ENCODE data around the gene H2BK1. TPM values are rescaled to one million over a fixed set of nuclear protein-coding genes. Genes with fewer than 3 reads are reported as not detected.

Gene H2BK1
- total RNA-seq, 6 experiments from 2014 or later: not detected

DNA sequence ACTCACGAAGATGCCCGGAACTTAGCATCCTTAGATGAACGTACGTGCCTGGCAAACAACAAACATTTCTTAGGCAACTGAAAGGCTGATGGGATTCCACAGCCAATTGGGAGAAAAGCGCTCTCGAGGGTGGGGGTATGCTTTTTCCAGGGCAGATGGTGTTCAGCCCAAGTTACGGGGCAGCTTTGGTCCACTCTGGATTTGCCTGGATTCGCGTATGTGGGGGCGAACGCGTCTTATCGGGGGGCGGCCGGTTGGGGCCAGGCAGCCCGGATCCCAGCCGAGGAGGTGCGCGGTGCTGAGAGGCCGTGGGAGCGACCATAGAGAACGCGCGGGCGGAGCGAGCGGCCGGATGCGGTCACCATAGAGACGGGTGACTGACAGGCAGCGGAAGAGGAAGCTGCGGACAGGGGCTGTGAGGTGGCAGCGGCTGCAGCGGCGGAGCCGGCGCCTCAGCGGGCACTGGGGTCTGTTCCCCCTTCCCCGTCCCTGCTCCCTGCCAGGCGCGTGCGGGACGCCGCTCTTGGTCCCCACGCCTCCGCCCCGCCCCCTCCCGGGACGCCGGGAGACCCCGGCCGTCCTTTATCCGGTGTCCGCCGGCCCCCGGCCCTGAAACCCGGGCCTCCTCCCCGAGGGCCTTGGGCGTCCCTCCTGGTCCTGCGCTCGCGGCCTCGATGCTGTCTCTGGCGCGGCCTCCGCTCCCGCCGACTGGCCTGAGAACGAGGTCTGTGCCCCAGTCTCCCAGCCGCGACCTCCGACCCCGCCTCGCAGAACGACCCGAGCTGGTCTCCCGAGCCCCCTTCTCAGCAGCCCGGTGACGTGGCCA is 22.0 kb upstream of the H2BK1 start, which contains the start of gene CHPF2:
TSS of gene CHPF2 (plus strand) at position 393 of the 826 bp plus-strand sequence. CDS start 1,529 bp downstream, outside the sequence.
- H3K36me3 Mint-ChIP-seq (ENCODE audit: low read depth): peaks cover 19% of the 10 kb centered on the region
- H3K4me1 Mint-ChIP-seq (ENCODE audit: low read depth): peaks cover 55% of the 10 kb centered on the region
- TF ChIP-seq, protein P1, sequence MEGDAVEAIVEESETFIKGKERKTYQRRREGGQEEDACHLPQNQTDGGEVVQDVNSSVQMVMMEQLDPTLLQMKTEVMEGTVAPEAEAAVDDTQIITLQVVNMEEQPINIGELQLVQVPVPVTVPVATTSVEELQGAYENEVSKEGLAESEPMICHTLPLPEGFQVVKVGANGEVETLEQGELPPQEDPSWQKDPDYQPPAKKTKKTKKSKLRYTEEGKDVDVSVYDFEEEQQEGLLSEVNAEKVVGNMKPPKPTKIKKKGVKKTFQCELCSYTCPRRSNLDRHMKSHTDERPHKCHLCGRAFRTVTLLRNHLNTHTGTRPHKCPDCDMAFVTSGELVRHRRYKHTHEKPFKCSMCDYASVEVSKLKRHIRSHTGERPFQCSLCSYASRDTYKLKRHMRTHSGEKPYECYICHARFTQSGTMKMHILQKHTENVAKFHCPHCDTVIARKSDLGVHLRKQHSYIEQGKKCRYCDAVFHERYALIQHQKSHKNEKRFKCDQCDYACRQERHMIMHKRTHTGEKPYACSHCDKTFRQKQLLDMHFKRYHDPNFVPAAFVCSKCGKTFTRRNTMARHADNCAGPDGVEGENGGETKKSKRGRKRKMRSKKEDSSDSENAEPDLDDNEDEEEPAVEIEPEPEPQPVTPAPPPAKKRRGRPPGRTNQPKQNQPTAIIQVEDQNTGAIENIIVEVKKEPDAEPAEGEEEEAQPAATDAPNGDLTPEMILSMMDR (IDR thresholded peaks at IDR 0.05): no peak
- DNase-seq: peak; percentile 87
- no peaks in the 10 kb centered on the region for H3K9me3 Mint-ChIP-seq
- peak within 1 kb of the TSS; percentile 99 for H3K4me3 Mint-ChIP-seq
- peak within 1 kb of the TSS; percentile 99 for H3K27ac Mint-ChIP-seq
- peaks cover 4% of the 10 kb centered on the region for H3K27me3 Mint-ChIP-seq (ENCODE audit: insufficient read depth)

DNA sequence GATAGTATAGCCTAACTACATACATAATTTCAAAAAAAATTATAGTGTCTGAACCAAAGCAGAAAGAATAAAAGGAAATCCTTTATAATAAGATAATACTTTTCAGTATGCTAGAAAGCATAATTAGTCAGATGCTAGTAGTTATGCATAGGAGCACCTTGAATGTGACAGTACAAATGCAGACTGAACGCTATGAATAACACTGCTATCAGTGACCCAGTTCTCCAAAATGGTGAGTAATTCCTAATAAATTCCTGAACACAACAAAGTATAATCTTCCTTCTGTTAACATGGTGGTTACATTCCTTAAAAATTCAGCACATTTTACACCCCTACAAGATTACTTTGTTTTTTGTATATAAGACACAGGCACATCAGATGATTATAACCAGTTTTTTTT is 20.8 kb upstream of the H2BK1 start:
- Mint-ChIP-seq H3K27me3 (ENCODE audit: insufficient read depth) (peaks cover 4% of the 10 kb centered on the region), H3K4me1 (ENCODE audit: low read depth) (peaks cover 55% of the 10 kb centered on the region), H3K4me3 (peak overlapping the region; percentile 99; the same call in 1 of the 2 replicates), H3K9me3 (no peaks in the 10 kb centered on the region), H3K27ac (peak overlapping the region; percentile 99; the same call in 1 of the 2 replicates), H3K36me3 (ENCODE audit: low read depth) (peaks cover 20% of the 10 kb centered on the region)
- DNase-seq: no peak
- TF ChIP-seq, protein P1 (IDR thresholded peaks at IDR 0.05): no peak

DNA sequence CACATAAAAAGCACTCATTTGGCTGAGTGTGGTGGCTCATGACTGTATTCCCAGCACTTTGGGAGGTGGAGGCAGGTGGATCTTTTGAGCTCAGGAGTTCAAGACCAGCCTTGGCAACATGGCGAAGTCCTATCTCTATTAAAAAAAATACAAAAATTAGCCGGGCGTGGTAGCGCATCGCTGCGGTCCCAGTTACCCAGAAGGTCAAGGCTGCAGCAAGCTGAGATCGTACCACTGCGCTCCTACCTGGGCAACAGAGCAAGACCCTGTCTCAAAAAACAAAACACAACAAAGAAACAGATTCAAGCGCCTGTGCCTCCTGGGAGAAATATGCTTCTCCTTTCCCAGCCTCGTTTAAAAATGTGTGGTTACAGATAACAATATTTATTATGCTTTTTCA is 19.0 kb upstream of the H2BK1 start:
- H3K27me3 Mint-ChIP-seq (ENCODE audit: insufficient read depth): peaks cover 4% of the 10 kb centered on the region

DNA sequence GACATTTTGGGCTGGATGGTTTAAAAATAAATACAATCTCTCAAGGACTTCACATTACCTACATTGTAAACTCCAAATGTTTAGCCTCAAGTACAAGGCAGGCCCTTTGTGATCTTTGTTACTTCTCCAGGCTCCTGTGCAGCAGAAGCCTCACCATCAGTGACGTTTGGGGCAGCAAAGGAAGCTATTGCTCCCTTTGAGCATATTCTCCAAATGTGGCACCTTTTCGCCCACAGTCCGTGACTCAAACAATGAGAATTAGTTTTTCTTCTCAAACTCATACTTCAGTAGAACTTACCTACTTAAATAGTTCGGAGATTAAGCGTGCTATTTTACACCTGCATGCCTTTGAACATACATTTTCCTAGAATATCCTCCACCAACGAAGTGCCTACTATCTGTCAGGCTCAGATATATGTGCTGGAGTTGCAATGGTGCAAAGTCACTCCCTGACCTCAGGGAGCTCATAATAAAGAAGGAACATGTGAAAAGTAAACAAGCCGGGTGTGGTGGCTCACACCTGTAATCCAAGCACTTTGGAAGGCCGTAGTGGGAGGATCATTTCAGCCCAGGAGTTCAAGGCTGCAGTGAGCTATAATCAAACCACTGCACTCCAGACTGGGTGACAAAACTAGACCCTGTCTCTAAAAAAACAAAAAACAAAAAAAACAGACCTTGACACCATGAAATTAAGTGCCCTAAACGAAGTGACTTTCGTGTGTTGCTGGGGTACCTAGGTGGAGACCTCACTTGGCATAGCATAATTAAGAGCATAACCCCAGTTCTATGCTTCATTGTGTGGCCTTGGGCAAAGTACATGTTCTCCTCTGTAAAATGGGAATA is 18.0 kb upstream of the H2BK1 start:
- TF ChIP-seq, protein P1 (IDR thresholded peaks at IDR 0.05): no peak
- H3K4me3 Mint-ChIP-seq: peak overlapping the region; percentile 97
- H3K27ac Mint-ChIP-seq: peak overlapping the region; percentile 96
- H3K27me3 Mint-ChIP-seq (ENCODE audit: insufficient read depth): peaks cover 4% of the 10 kb centered on the region
- no peaks in the 10 kb centered on the region for H3K9me3 Mint-ChIP-seq
- H3K36me3 Mint-ChIP-seq (ENCODE audit: low read depth): peaks cover 35% of the 10 kb centered on the region
- peaks cover 48% of the 10 kb centered on the region for H3K4me1 Mint-ChIP-seq (ENCODE audit: low read depth)
- DNase-seq: no peak

More for the DNA sequence above, 19.0 kb upstream of the H2BK1 start:
- peaks cover 58% of the 10 kb centered on the region for H3K4me1 Mint-ChIP-seq (ENCODE audit: low read depth)
- H3K36me3 Mint-ChIP-seq (ENCODE audit: low read depth): peaks cover 36% of the 10 kb centered on the region
- TF ChIP-seq, protein P1 (IDR thresholded peaks at IDR 0.05): no peak
- H3K4me3 Mint-ChIP-seq: no peak overlapping the region
- H3K9me3 Mint-ChIP-seq: no peaks in the 10 kb centered on the region
- DNase-seq: no peak
- no peak overlapping the region for H3K27ac Mint-ChIP-seq

DNA sequence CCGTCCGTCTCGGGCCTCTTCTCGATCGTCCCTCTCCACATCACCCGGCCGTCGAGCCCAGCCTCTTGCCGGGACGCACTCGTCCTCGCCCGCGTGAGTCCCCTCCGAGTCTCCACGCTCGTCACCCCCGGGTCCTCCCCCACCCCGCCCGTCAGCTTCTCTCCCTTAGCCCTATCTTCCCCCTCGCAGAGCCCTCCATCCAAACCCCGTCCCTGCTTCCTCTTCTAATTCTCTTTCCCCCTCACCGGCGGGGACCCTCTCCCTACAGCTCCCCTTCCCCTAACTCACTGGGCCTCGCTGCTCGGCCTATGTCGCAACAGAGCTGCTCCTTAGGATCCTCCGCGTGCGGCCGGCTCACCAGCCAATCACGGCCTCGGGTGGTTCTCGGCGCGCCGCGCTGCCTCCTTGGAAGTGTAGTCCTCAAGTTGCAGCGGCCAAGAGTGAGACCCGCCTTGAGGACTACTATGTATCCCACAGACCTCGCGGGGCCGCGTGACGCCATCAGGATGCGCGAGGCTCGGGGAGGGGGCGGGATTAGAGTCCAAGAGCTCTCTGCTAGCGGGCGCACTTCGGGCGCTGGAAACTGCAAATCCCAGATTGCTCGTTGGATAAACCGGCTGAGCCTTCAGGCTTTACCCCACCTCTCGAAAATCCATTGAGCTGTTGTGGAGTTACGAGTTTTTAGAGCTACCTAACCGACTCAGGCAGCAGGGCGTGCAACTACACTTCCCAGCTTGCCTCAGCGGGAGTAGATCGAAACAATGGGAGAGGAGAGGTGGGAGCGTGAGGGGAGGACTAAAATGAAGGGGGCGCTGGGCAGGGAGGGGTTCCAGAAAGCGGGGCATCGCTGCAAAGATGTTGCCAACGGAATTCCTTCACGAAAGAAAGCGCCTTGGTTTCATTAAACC is 16.8 kb upstream of the H2BK1 start, which contains the start of gene ABCF2:
TSS of gene ABCF2 (minus strand) at position 331 of the 908 bp plus-strand sequence. CDS start 747 bp downstream, outside the sequence.
- DNase-seq: peak; percentile 98
- Mint-ChIP-seq H3K4me3 (peak within 1 kb of the TSS; percentile 97), H3K4me1 (ENCODE audit: low read depth) (peaks cover 44% of the 10 kb centered on the region), H3K9me3 (no peaks in the 10 kb centered on the region), H3K36me3 (ENCODE audit: low read depth) (peaks cover 35% of the 10 kb centered on the region), H3K27ac (peak within 1 kb of the TSS; percentile 96), H3K27me3 (ENCODE audit: insufficient read depth) (no peaks in the 10 kb centered on the region; the same call in 1 of the 2 replicates)
- TF ChIP-seq, protein P1 (IDR thresholded peaks at IDR 0.05): no peak; the same call in 1 of the 2 replicates
